PC-9 (cell line): ENCODE measurements around the gene FNDC3B. TPM values are rescaled to one million over a fixed set of nuclear protein-coding genes. Genes with fewer than 3 reads are reported as not detected.

Experiments
- BruUV-seq: library from RNA; stranded (reverse); fragments of 400-500 nt; replicated peaks from 2 replicates; lab custom pipeline; 2021; lab: Mats Ljungman, UMichigan
- CTCF ChIA-PET: fragments of 300-600 bp; sonication (Branson Sonifier 250); formaldehyde crosslinking; loops from one replicate; lab custom pipeline; 2022; ENCODE audit warnings: antibody characterized with exemption; lab: Charles Lee
- POLR2A ChIA-PET: fragments of 300-600 bp; sonication (Branson Sonifier 250); formaldehyde crosslinking; loops from one replicate; lab custom pipeline; 2022; ENCODE audit warnings: antibody characterized with exemption; ENCODE audit not compliant: unreplicated experiment; lab: Charles Lee
- DNase-seq, 2 experiments: peaks; one replicate each; pipeline versions ENCODE4 v3.0.0 to v3.0.0-alpha.2; 2015 to 2022; ENCODE audit warnings: mixed read lengths in 1 of 2
- H2AFZ ChIP-seq: fragments of 200-600 bp; sonication (generic); 2 replicates; pipeline ENCODE4 v1.8.1; 2017; ENCODE audit warnings: antibody characterized with exemption
- H3F3A ChIP-seq: fragments of 200-600 bp; sonication (generic); 2 replicates; pipeline ENCODE4 v1.8.1; 2017; ENCODE audit warnings: antibody characterized with exemption, mild to moderate bottlenecking, low read depth; ENCODE audit not compliant: insufficient read depth
- H3K27ac ChIP-seq: fragments of 200-600 bp; sonication (generic); 2 replicates; pipeline ENCODE4 v1.6.1; 2016; ENCODE audit warnings: mixed run types
- H3K27me3 ChIP-seq: fragments of 200-600 bp; sonication (generic); 2 replicates; pipeline ENCODE4 v1.6.1; 2016; ENCODE audit warnings: low read depth, mixed run types; ENCODE audit not compliant: insufficient read depth
- H3K36me3 ChIP-seq: fragments of 200-600 bp; sonication (generic); 2 replicates; pipeline ENCODE4 v1.6.1; 2016; ENCODE audit warnings: low read depth, mixed run types
- H3K4me1 ChIP-seq: fragments of 200-600 bp; sonication (generic); replicated peaks from 2 replicates; pipeline ENCODE4 v1.6.1; 2016; ENCODE audit warnings: mixed run types; ENCODE audit not compliant: insufficient read depth
- H3K4me2 ChIP-seq: fragments of 200-600 bp; sonication (generic); 2 replicates; pipeline ENCODE4 v1.6.1; 2017; ENCODE audit warnings: mixed run types
- H3K4me3 ChIP-seq: fragments of 200-600 bp; sonication (generic); 2 replicates; pipeline ENCODE4 v1.6.1; 2016; ENCODE audit warnings: mixed run types
- H3K79me2 ChIP-seq: fragments of 200-600 bp; sonication (generic); 2 replicates; pipeline ENCODE4 v1.6.1; 2017; ENCODE audit warnings: low read depth, mixed run types
- H3K9me2 ChIP-seq: fragments of 200-600 bp; sonication (generic); 2 replicates; pipeline ENCODE4 v1.8.1; 2017; ENCODE audit warnings: mild to moderate bottlenecking; ENCODE audit not compliant: insufficient read depth
- H3K9me3 ChIP-seq: fragments of 200-600 bp; sonication (generic); 2 replicates; pipeline ENCODE4 v1.8.1; 2016; ENCODE audit warnings: low read depth; ENCODE audit not compliant: insufficient read depth
- H4K20me1 ChIP-seq: fragments of 200-600 bp; sonication (generic); 2 replicates; pipeline ENCODE4 v1.8.1; 2017; ENCODE audit not compliant: insufficient read depth
- CTCF ChIP-seq: fragments of 200-600 bp; sonication (generic); conservative IDR thresholded peaks from 2 replicates; pipeline ENCODE4 v1.6.1; 2017; ENCODE audit warnings: mixed run types, antibody characterized with exemption, mild to moderate bottlenecking, moderate library complexity
- EZH2 ChIP-seq: fragments of 200-600 bp; sonication (generic); IDR thresholded peaks from 2 replicates; pipeline ENCODE4 v1.8.0; 2017; ENCODE audit warnings: antibody characterized with exemption, low read depth
- intact Hi-C: fragments of 100-400 bp; cut with micrococcal nuclease; formaldehyde crosslinking; loops from one replicate; pipeline ENCODE4 v1.10.0; 2022; ENCODE audit not compliant: unreplicated experiment
- total RNA-seq: library from RNA; stranded (reverse); gene quantifications from 2 replicates; pipeline ENCODE4 v1.2.3, GENCODE V29; 2021

FNDC3B gene
- total RNA-seq, 1 experiment from 2014 or later = 106 TPM

- Histone ChIP-seq H3K79me2 (peaks cover 94% of the 10 kb centered on the region), H3K36me3 (peaks cover 63% of the 10 kb centered on the region), H4K20me1 (peaks cover 10% of the 10 kb centered on the region), H3K4me2 (0 out of 2 replicates have a peak overlapping the region, but pooled peaks have one; percentile 8), H3K27me3 (no peaks in the 10 kb centered on the region), H3F3A (peaks cover 96% of the 10 kb centered on the region), H3K9me3 (no peaks in the 10 kb centered on the region), H3K9me2 (no peaks in the 10 kb centered on the region), H3K27ac (peak overlapping the region; percentile 78), H2AFZ (no peak overlapping the region), H3K4me3 (no peak overlapping the region), H3K4me1 (peaks cover 97% of the 10 kb centered on the region)
- ChIA-PET POLR2A (no interaction called here), CTCF (no interaction called here)
- BruUV-seq = no TSS peak
- intact Hi-C loops = loop anchor here (5.0 kb wide), 1 partner anchor 320 kb away; the partner anchor contains the start of gene PLD1
- DNase-seq = no peak
- TF ChIP-seq CTCF (no peak), EZH2 (no peak)
Measured at GRCh38 chr3:172132159-172132586, 92.8 kb downstream of the FNDC3B start.

GRCh38 chr3:172132721-172133311 lies 93.4 kb downstream of the FNDC3B start:
- no TSS peak for BruUV-seq
- Histone ChIP-seq H3K79me2 (peaks cover 94% of the 10 kb centered on the region), H3K4me3 (no peak overlapping the region), H3K36me3 (peaks cover 58% of the 10 kb centered on the region), H3K9me3 (no peaks in the 10 kb centered on the region), H3K27ac (peak overlapping the region; percentile 86), H3K9me2 (no peaks in the 10 kb centered on the region), H3K4me2 (no peak overlapping the region), H3K27me3 (no peaks in the 10 kb centered on the region), H3F3A (peaks cover 96% of the 10 kb centered on the region), H3K4me1 (peaks cover 97% of the 10 kb centered on the region), H4K20me1 (peaks cover 8% of the 10 kb centered on the region; the same call in 1 of the 2 replicates), H2AFZ (no peak overlapping the region)
- ChIA-PET POLR2A (no interaction called here), CTCF (no interaction called here)
- no peak for DNase-seq
- intact Hi-C loops = loop anchor here (5.0 kb wide), 1 partner anchor 321 kb away; the partner anchor contains the start of gene PLD1
- TF ChIP-seq EZH2 (no peak), CTCF (no peak)

GRCh38 chr3:172133838-172134237 lies 94.5 kb downstream of the FNDC3B start:
- peaks cover 96% of the 10 kb centered on the region for H3F3A ChIP-seq
- TF ChIP-seq CTCF (no peak), EZH2 (no peak)
- H3K79me2 ChIP-seq = peaks cover 94% of the 10 kb centered on the region
- no peaks in the 10 kb centered on the region for H3K27me3 ChIP-seq
- no peaks in the 10 kb centered on the region for H3K9me2 ChIP-seq
- CTCF ChIA-PET = no interaction called here
- no peak for DNase-seq
- peak overlapping the region; percentile 86 for H3K27ac ChIP-seq
- POLR2A ChIA-PET = no interaction called here
- peaks cover 7% of the 10 kb centered on the region; the same call in 1 of the 2 replicates for H4K20me1 ChIP-seq
- H3K36me3 ChIP-seq = peaks cover 56% of the 10 kb centered on the region
- H3K9me3 ChIP-seq = no peaks in the 10 kb centered on the region
- intact Hi-C loops = loop anchor here (5.0 kb wide), 1 partner anchor 322 kb away; the partner anchor contains the start of gene PLD1
- H3K4me2 ChIP-seq = peak overlapping the region; percentile 39
- no TSS peak for BruUV-seq
- peaks cover 97% of the 10 kb centered on the region for H3K4me1 ChIP-seq
- H3K4me3 ChIP-seq = no peak overlapping the region
- H2AFZ ChIP-seq = no peak overlapping the region
